GM12892 (cell line): ENCODE results near the gene ATG10.

Source experiments
- POLR2A ChIP-seq: IDR thresholded peaks from 2 replicates; pipeline ENCODE4 v1.6.1; 2011; ENCODE audit warnings: low read depth, low read length, control low read depth
- POLR2AphosphoS5 ChIP-seq: IDR thresholded peaks from 2 replicates; pipeline ENCODE4 v1.6.1; 2011; ENCODE audit warnings: low read depth, low read length, control low read depth

DNA sequence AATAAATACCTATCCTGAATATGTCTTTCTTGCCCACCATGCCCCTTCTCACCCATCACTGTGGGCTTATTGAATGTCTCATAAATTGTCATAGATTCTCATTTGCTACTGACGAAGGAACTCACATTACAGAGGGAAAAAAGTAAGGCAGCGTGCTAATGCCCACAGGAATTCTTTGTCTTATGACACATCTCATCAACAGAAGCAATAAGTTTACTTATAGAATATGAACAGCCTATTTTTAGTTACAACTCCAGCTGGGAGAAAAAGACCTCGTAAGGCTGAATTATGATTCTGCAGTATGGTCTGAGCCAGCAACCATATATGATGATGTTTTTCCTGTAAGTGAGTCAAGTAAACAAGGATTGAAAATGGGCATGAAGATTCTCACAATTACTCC is 22.4 kb upstream of the ATG10 start:
- TF ChIP-seq POLR2A (no peak), POLR2AphosphoS5 (no peak)
